Prostate gland (tissue), 2 donors: ENCODE results near the gene XIST. TPM values are rescaled to one million over a fixed set of nuclear protein-coding genes. Genes with fewer than 3 reads are reported as not detected.

ENCODE experiments used
- DNase-seq: peaks from one replicate; pipeline ENCODE4 v3.0.0-alpha.2; 2019; ENCODE audit warnings: low spot score
- H3K27ac ChIP-seq, 2 donors: fragments of 200-600 bp; sonication (generic); 2 replicates each; pipeline ENCODE4 v1.5.1; 2017 to 2019
- H3K27me3 ChIP-seq: fragments of 200-600 bp; sonication (generic); replicated peaks from 2 replicates; pipeline ENCODE4 v1.5.1; 2019; ENCODE audit not compliant: insufficient read depth
- H3K36me3 ChIP-seq, 2 donors: fragments of 200-600 bp; sonication (generic); 1 replicate in 1 of 2; 2 replicates in 1 of 2; pipeline versions ENCODE4 v1.5.1 to v1.8.1; 2017 to 2019
- H3K4me1 ChIP-seq: fragments of 200-600 bp; sonication (generic); replicated peaks from 2 replicates; pipeline ENCODE4 v1.5.1; 2019
- H3K4me3 ChIP-seq, 2 donors: fragments of 200-600 bp; sonication (generic); 2 replicates each; pipeline ENCODE4 v1.5.1; 2017 to 2019
- H3K9me3 ChIP-seq: fragments of 200-600 bp; sonication (generic); 2 replicates; pipeline ENCODE4 v1.5.1; 2017
- POLR2A ChIP-seq: fragments of 450-650 bp; IDR thresholded peaks from one replicate; pipeline ENCODE4 v1.6.1; 2016; ENCODE audit warnings: antibody characterized with exemption, mild to moderate bottlenecking
- POLR2AphosphoS5 ChIP-seq: sonication (generic); formaldehyde crosslinking; IDR thresholded peaks from one replicate; pipeline ENCODE4 v1.6.1; 2017; ENCODE audit warnings: antibody characterized with exemption
- WGBS: methylation state at CpG from one replicate; pipeline ENCODE4 v1.1.5; 2018; 5-methylcytosine and 5-hydroxymethylcytosine counted together
- intact Hi-C: fragments of 100-400 bp; cut with DNase I; formaldehyde crosslinking; loops from one replicate; pipeline ENCODE4 v1.14.2; 2022
- total RNA-seq, 2 donors: library from RNA; depleted of rRNA; stranded (reverse); fragments of >200 nt; gene quantifications; one replicate each; pipeline ENCODE4 v1.1.0, GENCODE V29; 2016
- TF ChIP-seq, protein P1 (sequence below), 4 experiments: fragments of 200-600 bp in 2 of 4; fragments of 450-650 bp in 2 of 4; sonication (generic) in 2 of 4; IDR thresholded peaks; 1 replicate in 3 of 4; 2 replicates in 1 of 4; pipeline ENCODE4 v1.5.1; 2016 to 2019; ENCODE audit warnings: antibody characterized with exemption in 4 of 4, mild to moderate bottlenecking in 2 of 4, moderate library complexity in 2 of 4

XIST gene
- total RNA-seq, 2 donors from 2014 or later, result 0.09 to 3.6 TPM

DNA sequence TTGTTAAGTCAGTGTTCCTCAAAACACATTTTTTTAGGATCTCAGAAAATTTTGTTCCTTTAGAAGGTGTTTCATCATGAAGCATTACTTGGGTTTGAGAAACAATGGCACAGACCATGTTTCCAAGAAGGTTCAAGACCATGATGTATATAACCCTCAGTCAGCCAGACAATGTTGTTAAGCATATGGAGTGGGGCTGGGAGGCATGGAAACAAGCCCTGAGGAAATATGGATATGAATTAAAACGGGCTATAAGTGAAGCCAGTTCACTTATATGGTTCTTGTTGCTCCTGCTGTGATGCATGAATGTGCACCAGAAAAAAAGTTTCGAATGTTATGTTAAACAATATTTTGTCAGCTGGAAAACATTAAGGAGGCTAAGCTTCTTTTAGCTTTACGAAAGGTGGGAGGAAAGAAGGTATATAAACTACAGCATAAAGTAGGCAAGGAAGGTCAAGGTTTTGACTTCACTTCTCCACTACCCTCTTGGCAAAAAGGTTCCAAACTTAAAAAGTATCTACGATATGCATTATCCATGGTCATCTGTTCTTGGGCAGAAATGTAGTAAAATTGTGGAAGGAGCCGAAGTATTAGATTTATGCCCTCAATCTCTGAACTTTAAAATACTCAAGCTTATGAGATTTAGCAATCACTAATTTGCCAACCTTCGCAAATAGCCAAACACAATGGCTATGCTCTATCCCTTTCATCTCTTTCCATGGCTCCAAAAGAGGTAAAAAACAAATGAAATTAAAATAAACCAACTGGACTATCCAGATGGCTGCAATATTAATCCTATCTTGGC, 12.2 kb downstream of the XIST start:
- Histone ChIP-seq H3K36me3 (no peaks in the 10 kb centered on the region), H3K4me1 (no peaks in the 10 kb centered on the region), H3K4me3 (no peak overlapping the region), H3K27ac (no peak overlapping the region), H3K9me3 (no peaks in the 10 kb centered on the region), H3K27me3 (no peaks in the 10 kb centered on the region)
- intact Hi-C loops, result no loop called here
- WGBS, result 81% methylated on average over 6 of the region's 6 CpGs
- no peak for DNase-seq
- TF ChIP-seq, protein P1, sequence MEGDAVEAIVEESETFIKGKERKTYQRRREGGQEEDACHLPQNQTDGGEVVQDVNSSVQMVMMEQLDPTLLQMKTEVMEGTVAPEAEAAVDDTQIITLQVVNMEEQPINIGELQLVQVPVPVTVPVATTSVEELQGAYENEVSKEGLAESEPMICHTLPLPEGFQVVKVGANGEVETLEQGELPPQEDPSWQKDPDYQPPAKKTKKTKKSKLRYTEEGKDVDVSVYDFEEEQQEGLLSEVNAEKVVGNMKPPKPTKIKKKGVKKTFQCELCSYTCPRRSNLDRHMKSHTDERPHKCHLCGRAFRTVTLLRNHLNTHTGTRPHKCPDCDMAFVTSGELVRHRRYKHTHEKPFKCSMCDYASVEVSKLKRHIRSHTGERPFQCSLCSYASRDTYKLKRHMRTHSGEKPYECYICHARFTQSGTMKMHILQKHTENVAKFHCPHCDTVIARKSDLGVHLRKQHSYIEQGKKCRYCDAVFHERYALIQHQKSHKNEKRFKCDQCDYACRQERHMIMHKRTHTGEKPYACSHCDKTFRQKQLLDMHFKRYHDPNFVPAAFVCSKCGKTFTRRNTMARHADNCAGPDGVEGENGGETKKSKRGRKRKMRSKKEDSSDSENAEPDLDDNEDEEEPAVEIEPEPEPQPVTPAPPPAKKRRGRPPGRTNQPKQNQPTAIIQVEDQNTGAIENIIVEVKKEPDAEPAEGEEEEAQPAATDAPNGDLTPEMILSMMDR (IDR thresholded peaks at IDR 0.05), result no peak
- TF ChIP-seq POLR2AphosphoS5 (no peak), POLR2A (no peak)

DNA sequence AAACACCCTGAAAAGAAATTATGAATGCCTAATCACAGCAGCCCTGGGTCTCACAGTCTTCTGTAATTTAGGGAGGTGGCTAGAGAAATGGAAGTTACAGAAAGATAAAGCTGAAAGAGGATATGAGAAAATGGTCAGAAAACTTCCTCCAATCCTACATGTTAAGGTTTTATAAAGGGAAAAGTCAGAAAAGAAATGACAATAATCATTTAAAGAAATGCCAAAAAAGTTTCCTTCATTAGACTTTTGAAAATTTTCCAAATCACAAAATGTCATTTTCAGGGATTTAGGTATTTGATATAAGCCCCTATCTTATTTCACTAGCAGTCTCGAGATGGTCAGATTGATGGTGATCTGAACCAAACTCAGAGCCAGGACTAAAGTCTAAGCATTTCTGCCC, 13.4 kb downstream of the XIST start:
- no peaks in the 10 kb centered on the region for H3K4me1 ChIP-seq
- intact Hi-C loops, result no loop called here
- H3K4me3 ChIP-seq, result no peak overlapping the region
- no peaks in the 10 kb centered on the region for H3K36me3 ChIP-seq
- H3K27me3 ChIP-seq, result no peaks in the 10 kb centered on the region
- H3K9me3 ChIP-seq, result no peaks in the 10 kb centered on the region
- WGBS, result 68% methylated on average over 1 of the region's 1 CpG
- H3K27ac ChIP-seq, result no peak overlapping the region
- no peak for DNase-seq
- TF ChIP-seq POLR2AphosphoS5 (no peak), POLR2A (no peak)
- TF ChIP-seq, protein P1 (IDR thresholded peaks at IDR 0.05), result no peak

DNA sequence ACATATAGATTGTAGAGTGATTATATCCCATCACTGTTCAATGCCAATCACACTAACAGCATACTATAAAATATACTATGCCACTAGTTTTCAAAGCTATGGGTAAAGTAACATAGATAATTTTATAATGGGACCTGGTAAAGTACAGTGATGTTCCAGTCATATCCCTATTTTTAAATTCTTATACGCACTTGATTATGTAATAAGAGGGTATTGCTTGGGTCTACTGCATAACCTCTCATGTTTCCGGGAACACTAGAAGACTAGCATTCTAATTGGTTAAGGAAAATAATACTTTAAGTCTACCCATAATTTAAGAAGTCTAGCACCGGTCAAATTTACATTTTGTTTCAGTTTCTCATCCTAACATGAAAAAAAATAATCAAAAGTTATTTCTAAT, 14.4 kb downstream of the XIST start:
- H3K36me3 ChIP-seq, result no peaks in the 10 kb centered on the region
- TF ChIP-seq, protein P1 (IDR thresholded peaks at IDR 0.05), result no peak
- TF ChIP-seq POLR2AphosphoS5 (no peak), POLR2A (no peak)
- H3K4me1 ChIP-seq, result no peaks in the 10 kb centered on the region
- no peak overlapping the region for H3K4me3 ChIP-seq
- no peaks in the 10 kb centered on the region for H3K27me3 ChIP-seq
- 98% methylated on average over 3 of the region's 3 CpGs for WGBS
- no peak for DNase-seq
- intact Hi-C loops, result no loop called here
- H3K9me3 ChIP-seq, result no peaks in the 10 kb centered on the region
- H3K27ac ChIP-seq, result no peak overlapping the region

DNA sequence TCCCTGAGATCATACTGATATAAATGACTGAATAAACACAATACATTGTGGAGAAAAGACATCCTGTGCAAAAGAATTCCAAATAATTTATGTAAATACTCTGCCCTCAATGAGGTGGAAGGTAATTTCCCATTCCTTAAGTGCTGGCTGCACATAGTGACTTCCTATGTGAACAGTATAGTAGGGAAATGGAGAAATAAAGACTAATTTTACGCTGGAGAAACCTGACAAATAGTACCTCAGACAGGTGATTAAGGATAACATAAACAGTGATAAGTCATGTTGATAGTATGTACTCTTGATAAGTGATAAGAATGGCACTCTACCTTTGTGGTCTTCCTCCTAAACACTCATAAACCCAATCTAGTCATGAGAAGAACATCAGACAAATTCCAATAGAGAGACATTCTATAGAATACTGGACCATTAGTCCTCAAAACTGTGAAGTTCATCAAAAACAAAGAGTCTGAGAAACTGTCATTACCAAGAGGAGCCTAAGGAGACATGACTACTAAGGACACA, 15.5 kb downstream of the XIST start:
- Histone ChIP-seq H3K36me3 (no peaks in the 10 kb centered on the region), H3K4me1 (no peaks in the 10 kb centered on the region), H3K27ac (no peak overlapping the region), H3K9me3 (no peaks in the 10 kb centered on the region), H3K4me3 (no peak overlapping the region), H3K27me3 (no peaks in the 10 kb centered on the region)
- TF ChIP-seq POLR2A, result no peak
- intact Hi-C loops, result no loop called here
- no peak for DNase-seq
- WGBS, result 68% methylated on average over 1 of the region's 1 CpG

DNA sequence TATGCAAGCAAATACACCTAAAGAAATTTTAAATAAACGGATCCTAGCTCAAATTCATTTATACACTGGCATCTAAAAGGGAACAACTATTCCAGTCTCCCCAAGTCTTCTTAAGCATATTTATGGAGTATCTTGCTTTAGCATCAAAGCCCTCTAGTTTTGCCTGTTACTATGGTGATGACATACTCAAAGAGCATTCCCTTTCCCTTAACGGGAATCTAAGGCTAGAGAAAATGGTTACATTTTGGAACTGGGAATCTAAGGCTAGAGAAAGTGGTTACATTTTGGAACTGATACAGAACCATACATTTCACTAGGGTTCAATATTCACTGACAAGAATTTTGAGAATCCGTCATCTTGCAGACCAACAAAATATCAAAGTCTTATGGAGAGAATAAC, 18.3 kb downstream of the XIST start:
- Histone ChIP-seq H3K4me1 (no peaks in the 10 kb centered on the region), H3K27me3 (no peaks in the 10 kb centered on the region), H3K9me3 (no peaks in the 10 kb centered on the region), H3K4me3 (no peak overlapping the region), H3K27ac (no peak overlapping the region), H3K36me3 (no peaks in the 10 kb centered on the region)
- 80% methylated on average over 3 of the region's 3 CpGs for WGBS
- intact Hi-C loops, result no loop called here
- TF ChIP-seq POLR2AphosphoS5 (no peak), POLR2A (no peak)
- TF ChIP-seq, protein P1 (IDR thresholded peaks at IDR 0.05), result no peak
- DNase-seq, result no peak
